ENCODE data around the gene PCBP3. TPM values are rescaled to one million over a fixed set of nuclear protein-coding genes. Genes with fewer than 3 reads are reported as not detected.

Gene PCBP3
- total RNA-seq, 1 donor from 2014 or later: 4.6 TPM

DNA sequence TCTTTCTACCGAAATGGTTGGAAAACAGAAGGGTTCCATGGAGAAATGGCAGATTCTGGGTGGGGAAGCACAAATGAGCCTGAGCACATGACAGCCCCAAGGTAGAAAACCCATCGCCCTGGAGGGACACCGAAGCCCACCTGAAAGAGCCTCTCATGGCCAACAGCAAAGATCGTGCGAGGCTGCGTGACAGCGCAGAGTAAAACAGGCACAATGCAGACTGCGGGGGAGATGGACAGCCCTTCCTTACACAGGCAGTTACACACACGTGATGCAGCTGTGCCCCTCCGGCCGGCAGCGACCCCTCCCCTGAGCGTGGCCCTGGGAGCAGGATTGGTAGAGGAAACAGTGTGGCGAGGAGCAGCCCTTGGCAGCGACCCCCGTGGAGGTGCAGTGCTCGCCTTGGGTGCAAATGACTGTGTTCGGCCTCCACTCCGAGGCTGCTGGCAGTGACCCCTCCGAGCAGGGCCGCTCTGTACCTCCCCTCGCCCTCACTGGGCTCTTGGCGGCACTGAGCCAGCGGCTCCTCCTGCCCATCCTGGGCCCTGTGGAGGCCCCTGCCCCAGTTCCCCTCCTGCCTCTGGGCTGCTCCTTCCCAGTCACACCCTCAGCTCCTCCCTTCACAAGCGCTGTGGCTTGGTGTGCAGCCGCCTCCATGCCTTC is 217.1 kb downstream of the PCBP3 start:
- H3K36me3 ChIP-seq: no peaks in the 10 kb centered on the region
- H3K4me1 ChIP-seq: peaks cover 5% of the 10 kb centered on the region
- H3K27ac ChIP-seq: no peak overlapping the region
- Mint-ChIP-seq H3K4me3 (no peak overlapping the region), H3K9me3 (no peaks in the 10 kb centered on the region), H3K27ac (peak overlapping the region; percentile 65), H3K4me1 (peaks cover 17% of the 10 kb centered on the region), H3K36me3 (no peaks in the 10 kb centered on the region), H3K27me3 (ENCODE audit: insufficient read depth, low read depth) (peaks cover 6% of the 10 kb centered on the region)
- H4K20me1 ChIP-seq (ENCODE audit: low read depth): no peaks in the 10 kb centered on the region
- H3K79me2 ChIP-seq (ENCODE audit: low read depth): no peaks in the 10 kb centered on the region
- TF ChIP-seq EZH2 (IDR thresholded peaks at IDR 0.05) (no peak), EZH2phosphoT487 (IDR thresholded peaks at IDR 0.05) (no peak)
- TF ChIP-seq, protein P1, sequence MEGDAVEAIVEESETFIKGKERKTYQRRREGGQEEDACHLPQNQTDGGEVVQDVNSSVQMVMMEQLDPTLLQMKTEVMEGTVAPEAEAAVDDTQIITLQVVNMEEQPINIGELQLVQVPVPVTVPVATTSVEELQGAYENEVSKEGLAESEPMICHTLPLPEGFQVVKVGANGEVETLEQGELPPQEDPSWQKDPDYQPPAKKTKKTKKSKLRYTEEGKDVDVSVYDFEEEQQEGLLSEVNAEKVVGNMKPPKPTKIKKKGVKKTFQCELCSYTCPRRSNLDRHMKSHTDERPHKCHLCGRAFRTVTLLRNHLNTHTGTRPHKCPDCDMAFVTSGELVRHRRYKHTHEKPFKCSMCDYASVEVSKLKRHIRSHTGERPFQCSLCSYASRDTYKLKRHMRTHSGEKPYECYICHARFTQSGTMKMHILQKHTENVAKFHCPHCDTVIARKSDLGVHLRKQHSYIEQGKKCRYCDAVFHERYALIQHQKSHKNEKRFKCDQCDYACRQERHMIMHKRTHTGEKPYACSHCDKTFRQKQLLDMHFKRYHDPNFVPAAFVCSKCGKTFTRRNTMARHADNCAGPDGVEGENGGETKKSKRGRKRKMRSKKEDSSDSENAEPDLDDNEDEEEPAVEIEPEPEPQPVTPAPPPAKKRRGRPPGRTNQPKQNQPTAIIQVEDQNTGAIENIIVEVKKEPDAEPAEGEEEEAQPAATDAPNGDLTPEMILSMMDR (IDR thresholded peaks at IDR 0.05): no peak
- no peaks in the 10 kb centered on the region for H3K9me3 ChIP-seq (ENCODE audit: low read depth)
- no peak for DNase-seq (ENCODE audit: low spot score)
- H3K4me3 ChIP-seq: no peak overlapping the region
- no peak overlapping the region for H3K9ac ChIP-seq
- H3F3A ChIP-seq (ENCODE audit: low read depth): no peaks in the 10 kb centered on the region
- no peak overlapping the region for H2AFZ ChIP-seq (replicated peaks)
- no peaks in the 10 kb centered on the region for H3K27me3 ChIP-seq
- H3K4me2 ChIP-seq: no peak overlapping the region

DNA sequence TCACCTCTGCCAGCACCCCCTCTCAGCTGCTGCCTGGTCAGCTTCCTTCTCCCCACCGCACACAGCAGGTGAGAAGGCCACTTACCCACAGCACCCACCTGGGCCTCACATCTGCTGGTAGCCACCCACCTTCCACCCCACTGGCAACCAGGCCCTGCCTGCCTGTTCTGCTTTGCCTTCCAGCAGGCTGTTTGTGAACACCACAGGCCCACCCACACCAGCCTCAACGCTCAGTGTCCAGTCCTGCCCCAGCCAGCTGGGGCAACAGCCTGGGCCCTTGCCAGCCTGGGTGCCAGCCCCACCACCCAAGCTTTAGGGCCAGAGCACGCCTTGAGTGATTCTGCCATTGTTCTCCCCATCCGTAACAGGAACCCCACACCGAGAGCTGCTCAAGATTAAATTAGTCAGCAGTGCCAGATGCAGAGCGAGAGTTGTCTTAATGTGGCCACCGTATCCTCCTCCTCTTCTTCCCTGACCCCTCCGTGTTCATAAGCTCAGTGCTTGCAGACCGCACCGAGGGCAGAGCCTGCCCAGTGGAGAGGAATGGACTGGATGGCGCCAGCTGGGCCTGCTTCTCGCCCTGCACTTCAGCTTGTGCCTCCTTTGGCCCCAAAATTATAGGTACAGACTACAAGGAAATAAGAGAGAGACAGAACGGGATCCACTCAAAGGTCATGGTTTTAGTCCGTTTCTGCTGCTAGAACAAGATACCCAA is 217.8 kb downstream of the PCBP3 start:
- no peaks in the 10 kb centered on the region for H3K27me3 ChIP-seq
- no peaks in the 10 kb centered on the region for H3F3A ChIP-seq (ENCODE audit: low read depth)
- peaks cover 5% of the 10 kb centered on the region for H3K4me1 ChIP-seq
- no peaks in the 10 kb centered on the region for H3K36me3 Mint-ChIP-seq
- TF ChIP-seq, protein P1 (IDR thresholded peaks at IDR 0.05): no peak
- TF ChIP-seq EZH2 (IDR thresholded peaks at IDR 0.05): no peak
- no peak for TF ChIP-seq EZH2phosphoT487 (IDR thresholded peaks at IDR 0.05)
- no peak overlapping the region for H2AFZ ChIP-seq (replicated peaks)
- H3K79me2 ChIP-seq (ENCODE audit: low read depth): no peaks in the 10 kb centered on the region
- H3K9ac ChIP-seq: no peak overlapping the region
- H3K4me3 ChIP-seq: no peak overlapping the region
- H3K27me3 Mint-ChIP-seq (ENCODE audit: insufficient read depth, low read depth): peaks cover 6% of the 10 kb centered on the region
- H3K36me3 ChIP-seq: no peaks in the 10 kb centered on the region
- H3K9me3 ChIP-seq (ENCODE audit: low read depth): no peaks in the 10 kb centered on the region
- H3K4me3 Mint-ChIP-seq: no peak overlapping the region
- peaks cover 15% of the 10 kb centered on the region for H3K4me1 Mint-ChIP-seq
- no peak overlapping the region for H3K4me2 ChIP-seq
- H4K20me1 ChIP-seq (ENCODE audit: low read depth): no peaks in the 10 kb centered on the region
- H3K9me3 Mint-ChIP-seq: no peaks in the 10 kb centered on the region
- no peak overlapping the region for H3K27ac ChIP-seq
- DNase-seq (ENCODE audit: low spot score): no peak
- peak overlapping the region; percentile 8 for H3K27ac Mint-ChIP-seq

DNA sequence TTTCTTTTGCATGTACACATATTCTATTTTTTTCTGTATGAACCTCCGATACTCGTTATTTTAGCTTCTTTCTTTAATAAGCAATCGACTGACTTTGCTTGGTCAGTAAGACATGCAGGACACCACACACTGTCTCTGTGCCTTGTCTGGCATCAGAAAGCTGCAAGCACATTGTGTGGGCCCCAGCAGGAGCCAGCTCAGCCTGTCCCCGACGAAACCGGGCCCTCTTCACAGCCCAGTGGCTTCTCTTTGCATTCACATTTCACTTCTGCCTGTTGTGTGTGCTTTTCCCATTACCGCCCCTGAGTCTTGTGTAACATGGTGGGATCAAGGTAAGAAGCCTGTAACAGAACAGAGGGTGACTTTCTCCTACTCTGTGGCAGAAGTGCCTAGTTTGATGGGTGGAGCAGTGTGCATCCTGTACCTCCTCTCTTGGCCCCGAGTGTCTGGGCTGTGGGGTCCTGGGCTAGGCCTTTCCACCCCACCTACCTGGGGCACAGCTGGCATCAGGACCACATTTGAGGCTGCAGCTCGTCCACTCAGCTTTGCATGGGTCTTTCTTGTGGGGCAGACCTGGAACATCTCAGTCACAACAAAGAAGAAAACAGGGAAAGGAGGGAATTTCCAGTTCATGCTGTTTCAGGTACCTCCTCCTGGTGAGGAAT is 219.2 kb downstream of the PCBP3 start:
- peaks cover 6% of the 10 kb centered on the region for H3K27me3 Mint-ChIP-seq (ENCODE audit: insufficient read depth, low read depth)
- H3K9me3 ChIP-seq (ENCODE audit: low read depth): no peaks in the 10 kb centered on the region

More for the DNA sequence above, 219.2 kb downstream of the PCBP3 start:
- TF ChIP-seq EZH2phosphoT487 (IDR thresholded peaks at IDR 0.05) (no peak), EZH2 (IDR thresholded peaks at IDR 0.05) (no peak)
- TF ChIP-seq, protein P1 (IDR thresholded peaks at IDR 0.05): no peak
- Histone ChIP-seq H3K4me2 (no peak overlapping the region), H2AFZ (replicated peaks) (no peak overlapping the region), H3F3A (ENCODE audit: low read depth) (no peaks in the 10 kb centered on the region), H3K27me3 (no peaks in the 10 kb centered on the region), H3K4me3 (no peak overlapping the region), H3K9ac (no peak overlapping the region), H4K20me1 (ENCODE audit: low read depth) (no peaks in the 10 kb centered on the region), H3K79me2 (ENCODE audit: low read depth) (no peaks in the 10 kb centered on the region), H3K4me1 (no peaks in the 10 kb centered on the region), H3K36me3 (no peaks in the 10 kb centered on the region), H3K27ac (no peak overlapping the region)
- no peak overlapping the region for H3K4me3 Mint-ChIP-seq
- H3K36me3 Mint-ChIP-seq: no peaks in the 10 kb centered on the region
- no peak overlapping the region for H3K27ac Mint-ChIP-seq
- no peaks in the 10 kb centered on the region for H3K9me3 Mint-ChIP-seq
- H3K4me1 Mint-ChIP-seq: peaks cover 20% of the 10 kb centered on the region
- DNase-seq (ENCODE audit: low spot score): no peak
